Spleen (tissue), 7 donors: Measurements from ENCODE around the gene ALKBH8.

Experiments
- POLR2AphosphoS5 ChIP-seq, 3 donors: sonication (generic); formaldehyde crosslinking; IDR thresholded peaks; one replicate each; pipeline ENCODE4 v1.5.1; 2017; ENCODE audit warnings: antibody characterized with exemption in 3 of 3
- TF ChIP-seq, protein P1 (sequence below), 11 experiments: fragments of 200-600 bp in 7 of 11; fragments of 450-650 bp in 4 of 11; sonication (generic) in 4 of 11; IDR thresholded peaks in 8 of 11; conservative IDR thresholded peaks in 3 of 11; 1 replicate in 7 of 11; 2 replicates in 4 of 11; pipeline versions ENCODE4 v1.4.0 to v1.8.0; 2016 to 2021; ENCODE audit warnings: antibody characterized with exemption in 11 of 11, inconsistent platforms in 4 of 11, mild to moderate bottlenecking in 1 of 11
- donor health status: DM: no; HTN: no; CAD: no; lungs with moderate emphysema.
- donor health status: DM: no; HTN: no; CAD: no.
- donor health status: DM: no; HTN: no; CAD: no.

DNA sequence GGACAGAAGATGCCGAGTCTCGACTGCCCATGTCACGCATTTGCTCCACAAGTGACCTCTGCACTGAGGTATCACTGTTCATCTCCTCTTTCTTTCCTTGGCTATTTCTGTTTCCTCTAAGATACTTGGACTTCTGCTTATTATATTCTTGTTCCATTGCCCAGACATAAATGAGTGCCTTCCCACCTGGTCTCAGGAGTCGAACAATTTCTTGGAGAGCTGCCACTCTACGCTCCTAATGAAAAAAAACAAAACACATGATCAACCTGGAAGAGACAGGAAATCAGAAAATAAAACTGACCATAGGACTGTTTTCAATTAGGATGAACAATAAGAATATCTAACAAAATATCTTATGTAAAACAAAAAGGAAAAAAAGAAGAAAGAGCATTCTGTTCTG lies 60.6 kb downstream of the ALKBH8 start:
- TF ChIP-seq, protein P1, sequence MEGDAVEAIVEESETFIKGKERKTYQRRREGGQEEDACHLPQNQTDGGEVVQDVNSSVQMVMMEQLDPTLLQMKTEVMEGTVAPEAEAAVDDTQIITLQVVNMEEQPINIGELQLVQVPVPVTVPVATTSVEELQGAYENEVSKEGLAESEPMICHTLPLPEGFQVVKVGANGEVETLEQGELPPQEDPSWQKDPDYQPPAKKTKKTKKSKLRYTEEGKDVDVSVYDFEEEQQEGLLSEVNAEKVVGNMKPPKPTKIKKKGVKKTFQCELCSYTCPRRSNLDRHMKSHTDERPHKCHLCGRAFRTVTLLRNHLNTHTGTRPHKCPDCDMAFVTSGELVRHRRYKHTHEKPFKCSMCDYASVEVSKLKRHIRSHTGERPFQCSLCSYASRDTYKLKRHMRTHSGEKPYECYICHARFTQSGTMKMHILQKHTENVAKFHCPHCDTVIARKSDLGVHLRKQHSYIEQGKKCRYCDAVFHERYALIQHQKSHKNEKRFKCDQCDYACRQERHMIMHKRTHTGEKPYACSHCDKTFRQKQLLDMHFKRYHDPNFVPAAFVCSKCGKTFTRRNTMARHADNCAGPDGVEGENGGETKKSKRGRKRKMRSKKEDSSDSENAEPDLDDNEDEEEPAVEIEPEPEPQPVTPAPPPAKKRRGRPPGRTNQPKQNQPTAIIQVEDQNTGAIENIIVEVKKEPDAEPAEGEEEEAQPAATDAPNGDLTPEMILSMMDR (IDR thresholded peaks at IDR 0.05 in 8 of 11, conservative IDR thresholded peaks at IDR 0.05 in 3 of 11): no peak
- TF ChIP-seq POLR2AphosphoS5 (IDR thresholded peaks at IDR 0.05): no peak
